Measurements from ENCODE around the gene ZBTB21.

ZBTB21 gene

DNA sequence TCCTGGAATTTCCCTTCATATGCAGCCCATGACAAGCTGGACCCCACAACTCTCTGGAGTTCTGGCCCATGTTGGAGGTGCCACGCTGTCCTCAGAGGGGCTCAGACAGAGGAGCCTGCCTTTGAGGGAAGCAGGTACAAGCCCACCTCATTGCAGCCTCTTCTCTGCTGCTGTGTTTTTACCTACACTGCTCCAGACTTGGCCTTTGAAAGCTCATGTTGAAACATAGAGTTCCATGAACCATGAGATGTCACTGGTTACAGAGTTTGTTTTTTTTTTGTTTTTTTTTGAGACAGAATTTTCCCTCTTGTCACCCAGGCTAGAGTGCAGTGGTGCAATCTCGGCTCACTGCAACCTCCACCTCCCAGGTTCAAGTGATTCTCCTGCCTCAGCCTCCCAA is 22.1 kb upstream of the ZBTB21 start:
- no peaks in the 10 kb centered on the region for H3K27me3 ChIP-seq
- no peaks in the 10 kb centered on the region for H3K9me3 ChIP-seq
- no peaks in the 10 kb centered on the region for H3K4me1 ChIP-seq
- TF ChIP-seq, protein P1, sequence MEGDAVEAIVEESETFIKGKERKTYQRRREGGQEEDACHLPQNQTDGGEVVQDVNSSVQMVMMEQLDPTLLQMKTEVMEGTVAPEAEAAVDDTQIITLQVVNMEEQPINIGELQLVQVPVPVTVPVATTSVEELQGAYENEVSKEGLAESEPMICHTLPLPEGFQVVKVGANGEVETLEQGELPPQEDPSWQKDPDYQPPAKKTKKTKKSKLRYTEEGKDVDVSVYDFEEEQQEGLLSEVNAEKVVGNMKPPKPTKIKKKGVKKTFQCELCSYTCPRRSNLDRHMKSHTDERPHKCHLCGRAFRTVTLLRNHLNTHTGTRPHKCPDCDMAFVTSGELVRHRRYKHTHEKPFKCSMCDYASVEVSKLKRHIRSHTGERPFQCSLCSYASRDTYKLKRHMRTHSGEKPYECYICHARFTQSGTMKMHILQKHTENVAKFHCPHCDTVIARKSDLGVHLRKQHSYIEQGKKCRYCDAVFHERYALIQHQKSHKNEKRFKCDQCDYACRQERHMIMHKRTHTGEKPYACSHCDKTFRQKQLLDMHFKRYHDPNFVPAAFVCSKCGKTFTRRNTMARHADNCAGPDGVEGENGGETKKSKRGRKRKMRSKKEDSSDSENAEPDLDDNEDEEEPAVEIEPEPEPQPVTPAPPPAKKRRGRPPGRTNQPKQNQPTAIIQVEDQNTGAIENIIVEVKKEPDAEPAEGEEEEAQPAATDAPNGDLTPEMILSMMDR (IDR thresholded peaks at IDR 0.05; ENCODE audit: low read depth, low read length) = no peak
- no peak for DNase-seq
- H3K36me3 ChIP-seq = no peaks in the 10 kb centered on the region
- H3K4me3 ChIP-seq (ENCODE audit: low read depth, low read length) = no peak overlapping the region

- Histone ChIP-seq H3K4me1 (no peaks in the 10 kb centered on the region), H3K9me3 (no peaks in the 10 kb centered on the region), H3K4me3 (ENCODE audit: low read depth, low read length) (no peak overlapping the region), H3K36me3 (no peaks in the 10 kb centered on the region), H3K27me3 (no peaks in the 10 kb centered on the region)
- no peak for DNase-seq
- TF ChIP-seq, protein P1 (IDR thresholded peaks at IDR 0.05; ENCODE audit: low read depth, low read length) = no peak
Observed at GRCh38 chr21:42031816-42032215, 21.7 kb upstream of the ZBTB21 start.

- Histone ChIP-seq H3K4me3 (ENCODE audit: low read depth, low read length) (no peak overlapping the region), H3K36me3 (no peaks in the 10 kb centered on the region), H3K27me3 (no peaks in the 10 kb centered on the region), H3K4me1 (no peaks in the 10 kb centered on the region), H3K9me3 (no peaks in the 10 kb centered on the region)
- TF ChIP-seq, protein P1 (IDR thresholded peaks at IDR 0.05; ENCODE audit: low read depth, low read length) = no peak
- DNase-seq = no peak
Observed at GRCh38 chr21:42031241-42031640, 21.1 kb upstream of the ZBTB21 start.

GRCh38 chr21:42030311-42030710 is 20.2 kb upstream of the ZBTB21 start:
- Histone ChIP-seq H3K4me3 (ENCODE audit: low read depth, low read length) (no peak overlapping the region), H3K27me3 (peaks cover 4% of the 10 kb centered on the region; the same call in 1 of the 2 replicates), H3K4me1 (no peaks in the 10 kb centered on the region), H3K9me3 (no peaks in the 10 kb centered on the region), H3K36me3 (no peaks in the 10 kb centered on the region)
- DNase-seq = no peak
- TF ChIP-seq, protein P1 (IDR thresholded peaks at IDR 0.05; ENCODE audit: low read depth, low read length) = no peak

DNA sequence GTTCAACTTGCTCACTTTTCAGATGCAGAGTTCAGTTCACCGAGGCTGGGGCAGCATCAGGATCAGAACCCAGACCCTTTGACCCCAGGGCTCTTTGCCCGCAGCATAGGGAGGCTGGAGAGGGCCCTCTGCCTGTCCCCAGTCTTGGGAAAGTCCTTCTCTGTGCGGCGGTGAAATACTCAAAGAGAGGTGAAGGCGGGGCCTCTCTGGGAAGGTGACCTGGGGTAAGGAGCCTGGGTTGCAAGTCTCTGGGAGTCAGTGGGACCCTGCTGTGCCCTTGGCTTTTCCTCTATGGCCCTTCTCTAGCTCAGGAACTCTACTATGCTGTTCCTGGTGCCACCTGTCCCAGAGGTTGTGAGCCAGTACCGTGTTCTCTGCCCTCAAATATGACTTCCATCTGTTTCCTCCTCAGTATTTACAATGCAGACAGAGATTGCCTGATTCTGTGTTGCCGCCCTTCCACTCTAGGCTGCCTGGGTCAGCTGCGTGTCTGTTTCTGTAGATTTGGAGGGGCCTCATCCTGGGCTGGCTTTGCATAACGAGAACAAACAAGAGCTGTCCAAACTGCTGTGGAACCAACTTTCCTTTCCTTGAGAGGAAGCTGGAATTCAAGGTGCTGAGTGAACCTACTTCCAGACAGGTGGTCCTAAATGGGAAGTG is 18.7 kb upstream of the ZBTB21 start:
- no peaks in the 10 kb centered on the region for H3K4me1 ChIP-seq

More for the DNA sequence above, 18.7 kb upstream of the ZBTB21 start:
- TF ChIP-seq, protein P1 (IDR thresholded peaks at IDR 0.05; ENCODE audit: low read depth, low read length) = no peak
- no peak for DNase-seq
- H3K36me3 ChIP-seq = no peaks in the 10 kb centered on the region
- no peak overlapping the region for H3K4me3 ChIP-seq (ENCODE audit: low read depth, low read length)
- peaks cover 17% of the 10 kb centered on the region for H3K27me3 ChIP-seq
- no peaks in the 10 kb centered on the region for H3K9me3 ChIP-seq

Measured in BE2C (cell line).